Measurements from ENCODE around the gene USP7. TPM values are rescaled to one million over a fixed set of nuclear protein-coding genes. Genes with fewer than 3 reads are reported as not detected.

USP7 gene
- polyA plus RNA-seq, 2 of the 4 experiments (the other 2 are of a cell fraction) = 39.6 to 65.9 TPM

- TF ChIP-seq USF2 (IDR thresholded peaks at IDR 0.05) (no peak), EHMT2 (IDR thresholded peaks at IDR 0.05; ENCODE audit: low read depth) (no peak), E2F6 (IDR thresholded peaks at IDR 0.05; ENCODE audit: borderline replicate concordance, low read depth) (no peak), PBX3 (IDR thresholded peaks at IDR 0.05) (no peak), RNF2 (IDR thresholded peaks at IDR 0.05; ENCODE audit: borderline replicate concordance, low read depth) (no peak), FOXS1 (CRISPR knock-in tag; IDR thresholded peaks at IDR 0.05) (no peak), REST (IDR thresholded peaks at IDR 0.05) (no peak), SMC3 (IDR thresholded peaks at IDR 0.05) (no peak), MYC (IDR thresholded peaks at IDR 0.05; ENCODE audit: borderline replicate concordance, low read length) (no peak), CHD4 (IDR thresholded peaks at IDR 0.05; ENCODE audit: borderline replicate concordance) (no peak), HDAC2 (IDR thresholded peaks at IDR 0.05) (no peak), RCOR1 (IDR thresholded peaks at IDR 0.05; ENCODE audit: low read depth, low read length) (no peak), BCL3 (IDR thresholded peaks at IDR 0.05) (no peak), MAZ (IDR thresholded peaks at IDR 0.05; ENCODE audit: borderline replicate concordance, low read depth, low read length) (no peak), EHF (CRISPR knock-in tag; IDR thresholded peaks at IDR 0.05) (no peak), CEBPB (IDR thresholded peaks at IDR 0.05) (no peak), ZNF302 (CRISPR knock-in tag; IDR thresholded peaks at IDR 0.05) (no peak), MAX (IDR thresholded peaks at IDR 0.05) (no peak), FOSB (CRISPR knock-in tag; IDR thresholded peaks at IDR 0.05) (no peak)
- H3K4me1 ChIP-seq = no peaks in the 10 kb centered on the region
- no peak for DNase-seq (ENCODE audit: low read depth in 1 of 2, low spot score in 1 of 2)
- no peak overlapping the region for H3K27ac ChIP-seq
- ChIA-PET CTCF (interaction anchor here (0.6 to 14.0 kb wide), 5 partner anchors 9 to 242 kb away, joined by 3 to 147 read pairs (median 4); partner anchors contain the start of gene LITAFD), POLR2A (no interaction called here)
- FAIRE-seq = no peak
- no peak for ATAC-seq
- WGBS (ENCODE audit: missing lambda C conversion rate) = 94% methylated on average over 16 of the region's 16 CpGs
- H3K4me2 ChIP-seq = no peak overlapping the region
- no peak overlapping the region for H3K4me3 ChIP-seq
- no peaks in the 10 kb centered on the region for H3K9me3 ChIP-seq
Measured at GRCh38 chr16:8892101-8892575, 71.6 kb downstream of the USP7 start.

GRCh38 chr16:8890549-8890921 is 73.2 kb downstream of the USP7 start:
- Histone ChIP-seq H3K4me3 (no peak overlapping the region), H3K4me2 (no peak overlapping the region), H3K27ac (no peak overlapping the region), H3K9me3 (no peaks in the 10 kb centered on the region), H3K4me1 (peaks cover 8% of the 10 kb centered on the region; the same call in 1 of the 3 replicates)
- CTCF ChIA-PET = interaction anchor here (0.7 to 14.0 kb wide), 5 partner anchors 7 to 244 kb away, joined by 3 to 147 read pairs (median 5); partner anchors contain the start of gene LITAFD
- TF ChIP-seq ZSCAN20 (CRISPR knock-in tag; IDR thresholded peaks at IDR 0.05) (no peak), RCOR1 (IDR thresholded peaks at IDR 0.05; ENCODE audit: low read depth, low read length) (no peak), KDM5A (IDR thresholded peaks at IDR 0.05) (no peak), SREBF2 (IDR thresholded peaks at IDR 0.05) (no peak), CBX8 (IDR thresholded peaks at IDR 0.05) (no peak), CEBPB (IDR thresholded peaks at IDR 0.05) (no peak), PBX3 (IDR thresholded peaks at IDR 0.05) (no peak), ZC3H11A (IDR thresholded peaks at IDR 0.05) (no peak)
- WGBS (ENCODE audit: missing lambda C conversion rate) = 93% methylated on average over 5 of the region's 5 CpGs
- DNase-seq (ENCODE audit: low read depth in 1 of 2, low spot score in 1 of 2) (no peak), FAIRE-seq (no peak), ATAC-seq (no peak)
- POLR2A ChIA-PET = no interaction called here

Data from A549 (cell line).